Measurements from ENCODE around the gene KCNQ5. TPM values are rescaled to one million over a fixed set of nuclear protein-coding genes. Genes with fewer than 3 reads are reported as not detected.

The KCNQ5 gene
- total RNA-seq, 4 donors from 2014 or later, result 0.30 to 0.57 (median 0.42) TPM; not detected in 1

DNA sequence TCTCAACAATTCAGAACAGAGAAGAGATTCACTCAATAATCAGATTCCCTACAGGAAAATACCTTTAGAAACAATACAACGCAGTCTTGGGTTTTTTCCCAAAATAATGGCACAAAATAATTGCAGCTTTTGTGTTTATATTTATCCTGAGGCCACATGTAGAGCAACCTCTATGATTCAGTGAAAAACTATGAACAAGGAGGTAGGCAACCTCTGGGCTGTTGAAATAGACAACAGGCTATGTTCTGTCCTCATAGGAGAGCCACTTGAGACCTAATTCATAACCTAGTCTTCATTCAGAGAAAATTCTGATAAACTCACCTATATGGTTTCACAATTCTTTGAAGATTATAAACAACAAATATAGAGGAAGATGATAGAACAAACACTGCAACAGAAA lies 485.2 kb downstream of the KCNQ5 start:
- no peaks in the 10 kb centered on the region for H3K27me3 ChIP-seq
- TF ChIP-seq POLR2A (IDR thresholded peaks at IDR 0.05), result no peak
- TF ChIP-seq, protein P1, sequence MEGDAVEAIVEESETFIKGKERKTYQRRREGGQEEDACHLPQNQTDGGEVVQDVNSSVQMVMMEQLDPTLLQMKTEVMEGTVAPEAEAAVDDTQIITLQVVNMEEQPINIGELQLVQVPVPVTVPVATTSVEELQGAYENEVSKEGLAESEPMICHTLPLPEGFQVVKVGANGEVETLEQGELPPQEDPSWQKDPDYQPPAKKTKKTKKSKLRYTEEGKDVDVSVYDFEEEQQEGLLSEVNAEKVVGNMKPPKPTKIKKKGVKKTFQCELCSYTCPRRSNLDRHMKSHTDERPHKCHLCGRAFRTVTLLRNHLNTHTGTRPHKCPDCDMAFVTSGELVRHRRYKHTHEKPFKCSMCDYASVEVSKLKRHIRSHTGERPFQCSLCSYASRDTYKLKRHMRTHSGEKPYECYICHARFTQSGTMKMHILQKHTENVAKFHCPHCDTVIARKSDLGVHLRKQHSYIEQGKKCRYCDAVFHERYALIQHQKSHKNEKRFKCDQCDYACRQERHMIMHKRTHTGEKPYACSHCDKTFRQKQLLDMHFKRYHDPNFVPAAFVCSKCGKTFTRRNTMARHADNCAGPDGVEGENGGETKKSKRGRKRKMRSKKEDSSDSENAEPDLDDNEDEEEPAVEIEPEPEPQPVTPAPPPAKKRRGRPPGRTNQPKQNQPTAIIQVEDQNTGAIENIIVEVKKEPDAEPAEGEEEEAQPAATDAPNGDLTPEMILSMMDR (IDR thresholded peaks at IDR 0.05), result no peak
- TF ChIP-seq POLR2AphosphoS5 (IDR thresholded peaks at IDR 0.05), result no peak
- no peak for TF ChIP-seq EP300 (IDR thresholded peaks at IDR 0.05)
- no peak overlapping the region for H3K4me3 ChIP-seq
- H3K4me1 ChIP-seq, result no peaks in the 10 kb centered on the region
- 74% methylated on average over 1 of the region's 1 CpG for WGBS
- H3K27ac ChIP-seq, result no peak overlapping the region
- H3K36me3 ChIP-seq, result no peaks in the 10 kb centered on the region
- H3K9me3 ChIP-seq, result no peaks in the 10 kb centered on the region
- no peak for DNase-seq (ENCODE audit: low spot score in 2 of 2)

- 88% methylated on average over 3 of the region's 3 CpGs for WGBS
- Histone ChIP-seq H3K27ac (no peak overlapping the region), H3K27me3 (no peaks in the 10 kb centered on the region), H3K4me1 (no peaks in the 10 kb centered on the region), H3K36me3 (no peaks in the 10 kb centered on the region), H3K4me3 (no peak overlapping the region), H3K9me3 (no peaks in the 10 kb centered on the region)
- no peak for DNase-seq (ENCODE audit: low spot score in 2 of 2)
- TF ChIP-seq POLR2AphosphoS5 (IDR thresholded peaks at IDR 0.05) (no peak), EP300 (IDR thresholded peaks at IDR 0.05) (no peak), POLR2A (IDR thresholded peaks at IDR 0.05) (no peak)
- TF ChIP-seq, protein P1 (IDR thresholded peaks at IDR 0.05), result no peak
Observed at GRCh38 chr6:73108949-73109348, 487.1 kb downstream of the KCNQ5 start.

DNA sequence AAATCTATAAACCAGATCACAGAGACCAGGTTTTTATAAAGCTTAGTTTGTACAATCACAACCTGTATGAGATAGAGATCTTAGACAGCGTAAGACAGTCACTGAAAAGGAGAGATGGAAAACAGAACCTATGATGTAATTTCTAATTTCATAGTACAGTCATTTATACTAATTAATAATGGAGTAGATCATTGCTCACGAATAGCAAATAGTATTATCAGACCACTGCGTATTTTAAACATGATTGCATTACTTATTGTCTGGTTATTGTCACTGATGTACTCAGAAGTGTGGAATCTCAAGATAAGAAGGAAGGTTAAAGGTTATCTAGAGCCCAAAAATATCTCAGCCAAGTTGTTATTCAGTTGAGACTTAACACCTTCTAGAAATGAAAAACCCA lies 487.8 kb downstream of the KCNQ5 start:
- H3K4me3 ChIP-seq, result no peak overlapping the region
- TF ChIP-seq POLR2AphosphoS5 (IDR thresholded peaks at IDR 0.05) (no peak), EP300 (IDR thresholded peaks at IDR 0.05) (no peak), POLR2A (IDR thresholded peaks at IDR 0.05) (no peak)
- TF ChIP-seq, protein P1 (IDR thresholded peaks at IDR 0.05), result no peak
- DNase-seq (ENCODE audit: low spot score in 2 of 2), result no peak
- no peaks in the 10 kb centered on the region for H3K36me3 ChIP-seq
- H3K4me1 ChIP-seq, result no peaks in the 10 kb centered on the region
- no peaks in the 10 kb centered on the region for H3K9me3 ChIP-seq
- H3K27me3 ChIP-seq, result no peaks in the 10 kb centered on the region
- WGBS, result 35% methylated on average over 3 of the region's 3 CpGs
- no peak overlapping the region for H3K27ac ChIP-seq

- Histone ChIP-seq H3K4me3 (no peak overlapping the region), H3K27me3 (no peaks in the 10 kb centered on the region), H3K4me1 (no peaks in the 10 kb centered on the region), H3K9me3 (no peaks in the 10 kb centered on the region), H3K36me3 (no peaks in the 10 kb centered on the region), H3K27ac (no peak overlapping the region)
- WGBS, result 93% methylated on average over 3 of the region's 3 CpGs
- no peak for TF ChIP-seq POLR2AphosphoS5 (IDR thresholded peaks at IDR 0.05)
- TF ChIP-seq, protein P1 (IDR thresholded peaks at IDR 0.05), result no peak
- TF ChIP-seq POLR2A (IDR thresholded peaks at IDR 0.05), result no peak
- no peak for TF ChIP-seq EP300 (IDR thresholded peaks at IDR 0.05)
- DNase-seq (ENCODE audit: low spot score in 2 of 2), result no peak
Observed at GRCh38 chr6:73116330-73116729, 494.5 kb downstream of the KCNQ5 start.

- Histone ChIP-seq H3K4me1 (no peaks in the 10 kb centered on the region), H3K27ac (no peak overlapping the region), H3K9me3 (no peaks in the 10 kb centered on the region), H3K4me3 (no peak overlapping the region), H3K27me3 (no peaks in the 10 kb centered on the region), H3K36me3 (no peaks in the 10 kb centered on the region)
- TF ChIP-seq EP300 (IDR thresholded peaks at IDR 0.05), result no peak
- no peak for TF ChIP-seq POLR2AphosphoS5 (IDR thresholded peaks at IDR 0.05)
- TF ChIP-seq POLR2A (IDR thresholded peaks at IDR 0.05), result no peak
- TF ChIP-seq, protein P1 (IDR thresholded peaks at IDR 0.05), result no peak
- DNase-seq (ENCODE audit: low spot score in 2 of 2), result no peak
- 90% methylated on average over 4 of the region's 4 CpGs for WGBS
Observed at GRCh38 chr6:73121421-73121993, 499.6 kb downstream of the KCNQ5 start.

Data from suprapubic skin (tissue), 4 donors.